ENCODE results near the gene KLHL22. TPM values are rescaled to one million over a fixed set of nuclear protein-coding genes. Genes with fewer than 3 reads are reported as not detected.
"Not testable (repeated sequence)": the region's sequence is repeated elsewhere in the genome, so short reads cannot be mapped to it uniquely, and the experiment has no call there.

The KLHL22 gene
- total RNA-seq, 1 experiment from 2014 or later: 20.0 TPM

DNA sequence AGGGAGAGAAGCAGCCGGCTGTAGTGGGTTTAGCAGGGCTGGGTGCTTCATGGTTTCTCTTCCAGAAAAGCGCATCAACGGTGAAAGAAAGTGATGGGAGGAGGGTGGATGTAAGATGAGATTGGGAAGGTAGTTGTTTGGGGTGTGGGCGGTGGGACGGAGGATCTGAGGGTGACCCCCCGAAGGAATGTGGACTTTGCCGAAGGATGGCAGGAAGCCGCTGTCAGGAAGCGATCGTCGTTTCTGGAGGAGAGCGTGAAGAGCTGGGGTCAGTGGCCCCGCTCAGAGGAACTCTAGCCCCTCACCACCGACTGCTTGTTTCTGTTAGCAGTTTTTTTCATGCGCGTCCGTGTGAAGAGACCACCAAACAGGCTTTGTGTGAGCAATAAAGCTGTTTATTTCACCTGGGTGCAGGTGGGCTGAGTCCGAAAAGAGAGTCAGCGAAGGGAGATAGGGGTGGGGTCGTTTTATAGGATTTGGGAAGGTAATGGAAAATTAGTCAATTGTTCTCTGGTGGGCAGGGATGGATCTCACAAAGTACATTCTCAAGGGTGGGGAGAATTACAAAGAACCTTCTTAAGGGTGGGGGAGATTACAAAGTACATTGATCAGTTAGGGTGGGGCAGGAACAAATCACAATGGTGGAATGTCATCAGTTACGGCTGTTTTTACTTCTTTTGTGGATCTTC is 12.6 kb upstream of the KLHL22 start:
- POLR2A ChIA-PET (ENCODE audit: unreplicated experiment): interaction anchor here (0.6 to 0.9 kb wide), 2 partner anchors 22 to 58 kb away, joined by 4 to 29 read pairs; no protein-coding TSS in a partner anchor
- H3K9me2 ChIP-seq (ENCODE audit: insufficient read depth); H3K36me3 ChIP-seq (ENCODE audit: low read depth); H3K27me3 ChIP-seq (ENCODE audit: insufficient read depth, low read depth); intact Hi-C loops (cut with micrococcal nuclease; ENCODE audit: unreplicated experiment); H2AFZ ChIP-seq; BruUV-seq (replicated peaks); CTCF ChIA-PET; DNase-seq; H3K9me3 ChIP-seq (ENCODE audit: insufficient read depth, low read depth); H4K20me1 ChIP-seq (ENCODE audit: insufficient read depth): not testable (repeated sequence)
- Histone ChIP-seq H3K4me3 (peak overlapping the region; percentile 66), H3K4me1 (replicated peaks; ENCODE audit: insufficient read depth) (peaks cover 35% of the 10 kb centered on the region), H3K27ac (peak overlapping the region; percentile 98), H3K79me2 (ENCODE audit: low read depth) (peaks cover 57% of the 10 kb centered on the region), H3F3A (ENCODE audit: insufficient read depth, low read depth) (peaks cover 36% of the 10 kb centered on the region), H3K4me2 (peak overlapping the region; percentile 100)

DNA sequence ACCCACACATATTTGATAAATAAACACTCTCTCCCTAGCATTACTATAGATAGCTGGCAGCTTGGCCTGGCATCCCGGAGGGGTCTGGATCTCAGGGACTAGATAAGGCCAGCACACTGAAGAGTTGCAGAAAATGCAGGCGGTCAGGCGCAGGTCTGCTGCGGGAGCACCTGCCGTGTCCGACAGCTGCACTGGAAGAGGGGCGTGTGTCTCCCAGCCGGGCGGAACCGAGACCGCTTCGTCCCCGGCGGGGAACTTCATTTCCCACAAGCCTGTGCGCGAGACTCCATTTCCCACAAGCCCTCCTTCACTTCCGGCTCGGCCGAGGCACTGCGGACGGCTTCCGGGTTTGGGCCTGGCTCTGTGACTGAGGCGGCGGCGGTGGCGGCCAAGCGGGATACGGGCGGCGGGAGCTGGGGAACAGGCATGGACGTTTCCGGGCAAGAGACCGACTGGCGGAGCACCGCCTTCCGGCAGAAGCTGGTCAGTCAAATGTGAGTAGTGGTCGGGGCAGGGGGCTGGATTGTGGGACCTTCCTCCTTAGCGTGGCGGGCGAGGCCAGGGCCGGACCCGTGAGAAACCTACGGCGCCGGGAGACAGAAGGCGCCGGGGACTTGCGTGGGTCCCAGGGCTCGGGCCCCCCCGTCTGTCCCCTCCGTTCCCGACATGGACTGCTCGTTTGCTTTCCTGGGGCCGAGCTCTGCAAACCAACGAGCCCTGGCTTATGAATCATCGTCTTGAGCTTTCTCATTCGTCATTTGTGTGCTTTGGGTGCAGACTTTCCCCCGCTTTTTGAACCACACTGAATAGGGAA is 11.9 kb upstream of the KLHL22 start, which contains the start of gene MED15:
MED15 (plus strand) TSS at position 358 of the 814 bp plus-strand sequence; CDS start at position 427, 69 bp downstream.
- H3K27ac ChIP-seq: peak within 1 kb of the TSS; percentile 98
- peak within 1 kb of the TSS; percentile 66 for H3K4me3 ChIP-seq
- TF ChIP-seq EZH2 (IDR thresholded peaks at IDR 0.05; ENCODE audit: low read depth): no peak
- TF ChIP-seq, protein P1, sequence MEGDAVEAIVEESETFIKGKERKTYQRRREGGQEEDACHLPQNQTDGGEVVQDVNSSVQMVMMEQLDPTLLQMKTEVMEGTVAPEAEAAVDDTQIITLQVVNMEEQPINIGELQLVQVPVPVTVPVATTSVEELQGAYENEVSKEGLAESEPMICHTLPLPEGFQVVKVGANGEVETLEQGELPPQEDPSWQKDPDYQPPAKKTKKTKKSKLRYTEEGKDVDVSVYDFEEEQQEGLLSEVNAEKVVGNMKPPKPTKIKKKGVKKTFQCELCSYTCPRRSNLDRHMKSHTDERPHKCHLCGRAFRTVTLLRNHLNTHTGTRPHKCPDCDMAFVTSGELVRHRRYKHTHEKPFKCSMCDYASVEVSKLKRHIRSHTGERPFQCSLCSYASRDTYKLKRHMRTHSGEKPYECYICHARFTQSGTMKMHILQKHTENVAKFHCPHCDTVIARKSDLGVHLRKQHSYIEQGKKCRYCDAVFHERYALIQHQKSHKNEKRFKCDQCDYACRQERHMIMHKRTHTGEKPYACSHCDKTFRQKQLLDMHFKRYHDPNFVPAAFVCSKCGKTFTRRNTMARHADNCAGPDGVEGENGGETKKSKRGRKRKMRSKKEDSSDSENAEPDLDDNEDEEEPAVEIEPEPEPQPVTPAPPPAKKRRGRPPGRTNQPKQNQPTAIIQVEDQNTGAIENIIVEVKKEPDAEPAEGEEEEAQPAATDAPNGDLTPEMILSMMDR (conservative IDR thresholded peaks at IDR 0.05): no peak
- H3K4me1 ChIP-seq (replicated peaks; ENCODE audit: insufficient read depth): peaks cover 35% of the 10 kb centered on the region
- peaks cover 36% of the 10 kb centered on the region for H3F3A ChIP-seq (ENCODE audit: insufficient read depth, low read depth)
- no peaks in the 10 kb centered on the region for H3K36me3 ChIP-seq (ENCODE audit: low read depth)
- no peaks in the 10 kb centered on the region; the same call in 1 of the 2 replicates for H4K20me1 ChIP-seq (ENCODE audit: insufficient read depth)
- ChIA-PET CTCF (no interaction called here), POLR2A (ENCODE audit: unreplicated experiment) (interaction anchor here (0.7 kb wide), 1 partner anchor 62 kb away, joined by 5 read pairs; no protein-coding TSS in a partner anchor)
- DNase-seq: peak; percentile 74 to 76
- no peaks in the 10 kb centered on the region for H3K9me2 ChIP-seq (ENCODE audit: insufficient read depth)
- no peaks in the 10 kb centered on the region for H3K27me3 ChIP-seq (ENCODE audit: insufficient read depth, low read depth)
- BruUV-seq (replicated peaks): TSS peak; percentile 51
- no peaks in the 10 kb centered on the region for H3K9me3 ChIP-seq (ENCODE audit: insufficient read depth, low read depth)
- H2AFZ ChIP-seq: peak within 1 kb of the TSS; percentile 72; the same call in 1 of the 2 replicates
- intact Hi-C loops (cut with micrococcal nuclease; ENCODE audit: unreplicated experiment): no loop called here
- peaks cover 49% of the 10 kb centered on the region for H3K79me2 ChIP-seq (ENCODE audit: low read depth)
- peak within 1 kb of the TSS; percentile 100 for H3K4me2 ChIP-seq

DNA sequence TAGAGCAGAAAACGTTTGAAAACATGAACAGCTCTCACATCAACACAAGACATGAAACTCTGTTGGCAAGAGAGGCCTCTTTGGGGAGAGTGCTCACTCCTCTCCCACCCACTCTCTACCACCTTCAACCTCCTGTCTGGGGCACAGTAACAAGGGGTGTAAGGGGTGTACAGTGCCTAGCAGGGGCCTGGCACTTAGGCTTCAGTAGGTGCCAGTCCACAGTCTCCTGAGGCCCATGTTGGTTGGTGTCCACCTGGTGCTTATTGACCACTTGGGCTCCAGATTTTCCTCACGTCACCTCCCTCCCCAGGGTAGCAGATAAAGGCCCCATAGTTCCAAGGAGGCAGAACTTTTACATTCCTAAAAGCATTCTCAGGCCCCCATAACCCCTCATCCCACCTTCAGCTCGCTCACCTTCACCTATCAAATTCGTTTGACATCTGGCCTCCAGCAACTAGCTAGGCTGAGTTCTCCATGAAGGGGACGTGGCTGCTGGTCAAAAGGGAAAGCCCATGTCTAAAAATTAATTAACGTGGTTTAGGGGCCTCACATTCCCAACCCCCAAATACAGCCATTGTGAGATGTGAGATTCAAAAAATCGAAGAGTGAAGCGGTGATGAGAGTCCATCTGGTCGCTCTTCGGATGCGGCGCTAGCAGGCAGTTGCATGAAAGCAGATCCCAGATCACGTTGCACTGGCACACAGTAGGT is 11.1 kb upstream of the KLHL22 start:
- no peaks in the 10 kb centered on the region for H3K9me3 ChIP-seq (ENCODE audit: insufficient read depth, low read depth)
- peak overlapping the region; percentile 100 for H3K4me2 ChIP-seq
- no peaks in the 10 kb centered on the region for H3K36me3 ChIP-seq (ENCODE audit: low read depth)
- intact Hi-C loops (cut with micrococcal nuclease; ENCODE audit: unreplicated experiment): no loop called here
- TF ChIP-seq, protein P1 (conservative IDR thresholded peaks at IDR 0.05): no peak
- no peak for TF ChIP-seq EZH2 (IDR thresholded peaks at IDR 0.05; ENCODE audit: low read depth)
- H3F3A ChIP-seq (ENCODE audit: insufficient read depth, low read depth): peaks cover 36% of the 10 kb centered on the region
- peak overlapping the region; percentile 66 for H3K4me3 ChIP-seq
- peak overlapping the region; percentile 72; the same call in 1 of the 2 replicates for H2AFZ ChIP-seq
- H3K27ac ChIP-seq: no peak overlapping the region
- no TSS peak for BruUV-seq (replicated peaks)
- peaks cover 30% of the 10 kb centered on the region for H3K4me1 ChIP-seq (replicated peaks; ENCODE audit: insufficient read depth)
- ChIA-PET CTCF (no interaction called here), POLR2A (ENCODE audit: unreplicated experiment) (no interaction called here)
- H3K79me2 ChIP-seq (ENCODE audit: low read depth): peaks cover 42% of the 10 kb centered on the region
- no peaks in the 10 kb centered on the region for H4K20me1 ChIP-seq (ENCODE audit: insufficient read depth)
- DNase-seq: no peak
- no peaks in the 10 kb centered on the region for H3K9me2 ChIP-seq (ENCODE audit: insufficient read depth)
- H3K27me3 ChIP-seq (ENCODE audit: insufficient read depth, low read depth): no peaks in the 10 kb centered on the region

DNA sequence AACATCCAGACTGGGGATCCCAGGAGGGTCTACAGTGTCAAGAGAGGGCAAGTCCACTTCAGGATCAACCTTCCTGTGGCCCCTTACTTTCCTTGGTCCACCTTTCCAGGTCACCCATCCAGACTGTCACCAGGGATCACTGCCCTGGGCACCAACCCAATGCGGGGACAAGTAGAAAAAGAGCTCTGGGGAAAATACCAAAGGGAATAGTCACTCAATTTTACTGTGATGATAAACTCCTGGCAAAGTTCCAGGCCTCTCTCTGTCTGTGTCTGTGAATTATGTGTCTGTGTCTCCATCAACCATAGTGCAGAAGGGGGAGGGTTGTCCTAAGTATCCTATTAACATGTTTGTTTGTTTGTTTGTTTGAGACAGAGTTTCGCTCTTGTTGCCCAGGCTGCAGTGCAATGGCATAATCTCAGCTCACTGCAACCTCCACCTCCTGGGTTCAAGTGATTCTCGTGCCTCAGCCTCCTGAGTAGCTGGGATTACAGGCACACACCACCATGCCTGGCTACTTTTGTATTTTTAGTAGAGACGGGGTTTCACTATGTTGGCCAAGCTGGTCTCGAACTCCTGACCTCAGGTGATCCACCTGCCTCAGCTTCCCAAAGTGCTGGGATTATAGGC is 8.8 kb upstream of the KLHL22 start:
- H4K20me1 ChIP-seq (ENCODE audit: insufficient read depth); H3K9me2 ChIP-seq (ENCODE audit: insufficient read depth); H2AFZ ChIP-seq; H3K9me3 ChIP-seq (ENCODE audit: insufficient read depth, low read depth); H3K36me3 ChIP-seq (ENCODE audit: low read depth); BruUV-seq (replicated peaks); H3K4me3 ChIP-seq; intact Hi-C loops (cut with micrococcal nuclease; ENCODE audit: unreplicated experiment); CTCF ChIA-PET; H3K27me3 ChIP-seq (ENCODE audit: insufficient read depth, low read depth): not testable (repeated sequence)
- Histone ChIP-seq H3K79me2 (ENCODE audit: low read depth) (peaks cover 20% of the 10 kb centered on the region), H3F3A (ENCODE audit: insufficient read depth, low read depth) (peaks cover 18% of the 10 kb centered on the region), H3K27ac (peak overlapping the region; percentile 69), H3K4me1 (replicated peaks; ENCODE audit: insufficient read depth) (peaks cover 11% of the 10 kb centered on the region), H3K4me2 (peak overlapping the region; percentile 56)
- POLR2A ChIA-PET (ENCODE audit: unreplicated experiment): interaction anchor here (0.5 to 0.7 kb wide), 4 partner anchors 10 to 107 kb away, joined by 4 to 5 read pairs (median 4); no protein-coding TSS in a partner anchor
- peak; percentile 68 to 83 for DNase-seq

All from PC-9 (cell line).